Measurements from ENCODE around the gene NUDT22.

DNA sequence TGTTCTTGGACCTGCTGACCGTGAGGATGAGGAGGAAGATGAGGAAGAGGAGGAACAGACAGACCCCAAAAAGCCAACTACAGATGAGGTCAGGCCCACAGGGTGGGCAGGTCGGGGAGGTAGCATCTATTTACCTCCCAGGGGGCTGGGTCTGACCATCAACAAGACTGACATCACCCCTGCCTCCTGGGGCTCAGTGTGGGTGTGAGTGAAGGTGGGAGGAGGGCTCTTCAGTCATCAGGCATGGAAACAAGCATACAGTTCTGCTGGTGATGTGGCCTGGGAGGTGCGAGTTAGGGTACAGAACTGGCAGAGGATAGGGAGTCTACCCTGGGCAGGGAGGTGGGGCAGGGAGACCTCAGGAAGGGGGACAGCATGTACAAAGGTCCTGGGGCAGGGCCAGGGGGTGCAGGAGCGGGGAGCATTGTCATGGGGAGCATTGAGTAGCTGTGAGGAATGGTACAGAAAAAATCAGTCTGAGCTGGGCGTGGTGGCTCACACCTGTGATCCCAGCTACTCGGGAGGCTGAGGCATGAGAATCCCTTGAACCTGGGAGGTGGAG, 34.2 kb downstream of the NUDT22 start:
- TF ChIP-seq, protein P1, sequence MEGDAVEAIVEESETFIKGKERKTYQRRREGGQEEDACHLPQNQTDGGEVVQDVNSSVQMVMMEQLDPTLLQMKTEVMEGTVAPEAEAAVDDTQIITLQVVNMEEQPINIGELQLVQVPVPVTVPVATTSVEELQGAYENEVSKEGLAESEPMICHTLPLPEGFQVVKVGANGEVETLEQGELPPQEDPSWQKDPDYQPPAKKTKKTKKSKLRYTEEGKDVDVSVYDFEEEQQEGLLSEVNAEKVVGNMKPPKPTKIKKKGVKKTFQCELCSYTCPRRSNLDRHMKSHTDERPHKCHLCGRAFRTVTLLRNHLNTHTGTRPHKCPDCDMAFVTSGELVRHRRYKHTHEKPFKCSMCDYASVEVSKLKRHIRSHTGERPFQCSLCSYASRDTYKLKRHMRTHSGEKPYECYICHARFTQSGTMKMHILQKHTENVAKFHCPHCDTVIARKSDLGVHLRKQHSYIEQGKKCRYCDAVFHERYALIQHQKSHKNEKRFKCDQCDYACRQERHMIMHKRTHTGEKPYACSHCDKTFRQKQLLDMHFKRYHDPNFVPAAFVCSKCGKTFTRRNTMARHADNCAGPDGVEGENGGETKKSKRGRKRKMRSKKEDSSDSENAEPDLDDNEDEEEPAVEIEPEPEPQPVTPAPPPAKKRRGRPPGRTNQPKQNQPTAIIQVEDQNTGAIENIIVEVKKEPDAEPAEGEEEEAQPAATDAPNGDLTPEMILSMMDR (IDR thresholded peaks at IDR 0.05), result no peak
- no peak for TF ChIP-seq POLR2A (IDR thresholded peaks at IDR 0.05)

Data from heart left ventricle (tissue), 13 donors.